ENCODE measurements around the gene DESI2. TPM values are rescaled to one million over a fixed set of nuclear protein-coding genes. Genes with fewer than 3 reads are reported as not detected.

Gene DESI2
- total and polyA plus RNA-seq, 4 experiments from 2014 or later, result 13.0 to 22.8 (median 18.9) TPM

GRCh38 chr1:244642526-244642925 lies 10.4 kb upstream of the DESI2 start:
- Mint-ChIP-seq H3K4me3 (no peak overlapping the region), H3K27me3 (peaks cover 2 to 11% of the 10 kb centered on the region in 2 donors), H3K36me3 (no peaks in the 10 kb centered on the region), H3K4me1 (no peaks in the 10 kb centered on the region), H3K9me3 (no peaks in the 10 kb centered on the region), H3K27ac (no peak overlapping the region)
- H3K4me1 ChIP-seq (ENCODE audit: insufficient read depth, low read length), result no peaks in the 10 kb centered on the region
- POLR2A ChIA-PET (ENCODE audit: partially characterized antibody), result no interaction called here
- CTCF ChIA-PET (ENCODE audit: partially characterized antibody), result no interaction called here
- no peaks in the 10 kb centered on the region for H3K36me3 ChIP-seq (ENCODE audit: insufficient read depth, low read length)
- no peaks in the 10 kb centered on the region for H3K27me3 ChIP-seq (ENCODE audit: insufficient read depth, low read length)
- H3K4me3 ChIP-seq (ENCODE audit: low read length in 2 of 2), result no peak overlapping the region
- H3K27ac ChIP-seq (ENCODE audit: low read depth, low read length), result no peak overlapping the region
- no peaks in the 10 kb centered on the region for H3K9me3 ChIP-seq (ENCODE audit: control insufficient read depth in 1 of 2, low read length in 2 of 2)
- intact Hi-C loops (cut with micrococcal nuclease), result no loop called here
- no peak for DNase-seq

DNA sequence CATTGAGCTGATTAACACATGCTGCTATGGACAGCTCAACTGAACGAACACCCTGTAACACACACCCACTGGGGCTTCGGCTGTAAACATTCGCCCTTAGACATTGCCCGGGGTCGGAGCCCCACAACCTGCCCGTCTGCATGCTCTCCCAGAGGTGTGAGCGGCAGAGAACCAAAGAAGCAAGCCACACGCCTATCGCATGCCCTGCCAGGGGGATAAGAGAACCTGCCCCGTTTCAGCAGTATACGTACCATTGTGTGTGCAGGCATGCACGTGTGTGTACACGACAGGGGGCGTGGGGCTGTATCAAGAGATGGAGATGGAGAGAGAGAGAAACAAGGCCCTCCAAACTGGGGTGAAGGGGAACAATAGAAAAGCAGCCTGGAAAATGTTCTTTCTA lies 9.9 kb upstream of the DESI2 start:
- intact Hi-C loops (cut with micrococcal nuclease), result no loop called here
- H3K27ac Mint-ChIP-seq, result no peak overlapping the region
- no peaks in the 10 kb centered on the region for H3K9me3 ChIP-seq (ENCODE audit: control insufficient read depth in 1 of 2, low read length in 2 of 2)
- no peak overlapping the region for H3K4me3 Mint-ChIP-seq
- no peaks in the 10 kb centered on the region for H3K36me3 ChIP-seq (ENCODE audit: insufficient read depth, low read length)
- CTCF ChIA-PET (ENCODE audit: partially characterized antibody), result no interaction called here
- peaks cover 2 to 11% of the 10 kb centered on the region in 2 donors for H3K27me3 Mint-ChIP-seq
- no peaks in the 10 kb centered on the region for H3K9me3 Mint-ChIP-seq
- no peak overlapping the region for H3K27ac ChIP-seq (ENCODE audit: low read depth, low read length)
- POLR2A ChIA-PET (ENCODE audit: partially characterized antibody), result interaction anchor here (1.7 kb wide), 1 partner anchor 9 kb away, joined by 4 read pairs; no protein-coding TSS in a partner anchor
- no peaks in the 10 kb centered on the region for H3K4me1 ChIP-seq (ENCODE audit: insufficient read depth, low read length)
- DNase-seq, result no peak
- no peaks in the 10 kb centered on the region for H3K27me3 ChIP-seq (ENCODE audit: insufficient read depth, low read length)
- no peaks in the 10 kb centered on the region for H3K4me1 Mint-ChIP-seq
- no peaks in the 10 kb centered on the region for H3K36me3 Mint-ChIP-seq
- H3K4me3 ChIP-seq (ENCODE audit: low read length in 2 of 2), result no peak overlapping the region

GRCh38 chr1:244645414-244645813 lies 7.5 kb upstream of the DESI2 start:
- Mint-ChIP-seq H3K4me3 (no peak overlapping the region), H3K36me3 (no peaks in the 10 kb centered on the region), H3K27ac (no peak overlapping the region), H3K4me1 (no peaks in the 10 kb centered on the region), H3K9me3 (no peaks in the 10 kb centered on the region), H3K27me3 (peaks cover 2 to 9% of the 10 kb centered on the region in 2 donors)
- ChIA-PET POLR2A (ENCODE audit: partially characterized antibody) (no interaction called here), CTCF (ENCODE audit: partially characterized antibody) (no interaction called here)
- Histone ChIP-seq H3K9me3 (ENCODE audit: control insufficient read depth in 1 of 2, low read length in 2 of 2) (no peaks in the 10 kb centered on the region), H3K27ac (ENCODE audit: low read depth, low read length) (no peak overlapping the region), H3K4me3 (ENCODE audit: low read length in 2 of 2) (no peak overlapping the region), H3K36me3 (ENCODE audit: insufficient read depth, low read length) (no peaks in the 10 kb centered on the region), H3K4me1 (ENCODE audit: insufficient read depth, low read length) (no peaks in the 10 kb centered on the region), H3K27me3 (ENCODE audit: insufficient read depth, low read length) (no peaks in the 10 kb centered on the region)
- DNase-seq, result no peak
- intact Hi-C loops (cut with micrococcal nuclease), result no loop called here

DNA sequence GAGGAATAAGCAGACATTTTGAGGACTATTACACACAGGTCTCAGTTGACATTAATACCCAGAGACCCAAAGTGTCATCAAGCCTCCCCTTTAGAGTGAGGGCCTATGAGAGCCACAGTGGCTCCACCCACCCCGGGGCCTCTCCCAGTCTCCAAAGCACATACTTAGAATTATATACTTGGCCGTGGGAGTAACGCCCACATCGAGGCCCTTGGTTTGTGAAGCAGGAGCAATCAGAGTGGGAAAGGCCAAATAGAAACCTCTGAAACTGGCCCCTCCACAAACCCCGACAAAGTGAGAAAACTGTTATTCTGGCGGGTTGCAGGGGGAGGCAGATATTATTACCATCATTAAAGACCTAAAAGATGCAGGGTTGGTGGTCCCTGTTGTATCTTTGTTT lies 7.0 kb upstream of the DESI2 start:
- intact Hi-C loops (cut with micrococcal nuclease), result no loop called here
- no peaks in the 10 kb centered on the region for H3K9me3 ChIP-seq (ENCODE audit: control insufficient read depth in 1 of 2, low read length in 2 of 2)
- H3K4me3 ChIP-seq (ENCODE audit: low read length in 2 of 2), result no peak overlapping the region
- H3K4me3 Mint-ChIP-seq, result no peak overlapping the region
- no peak for DNase-seq
- H3K36me3 ChIP-seq (ENCODE audit: insufficient read depth, low read length), result no peaks in the 10 kb centered on the region
- no peaks in the 10 kb centered on the region for H3K4me1 ChIP-seq (ENCODE audit: insufficient read depth, low read length)
- no peak overlapping the region for H3K27ac Mint-ChIP-seq
- peaks cover 2 to 7% of the 10 kb centered on the region in 2 donors for H3K27me3 Mint-ChIP-seq
- POLR2A ChIA-PET (ENCODE audit: partially characterized antibody), result no interaction called here
- H3K9me3 Mint-ChIP-seq, result no peaks in the 10 kb centered on the region
- no peaks in the 10 kb centered on the region for H3K36me3 Mint-ChIP-seq
- no peak overlapping the region for H3K27ac ChIP-seq (ENCODE audit: low read depth, low read length)
- no peaks in the 10 kb centered on the region for H3K4me1 Mint-ChIP-seq
- CTCF ChIA-PET (ENCODE audit: partially characterized antibody), result no interaction called here
- H3K27me3 ChIP-seq (ENCODE audit: insufficient read depth, low read length), result no peaks in the 10 kb centered on the region

DNA sequence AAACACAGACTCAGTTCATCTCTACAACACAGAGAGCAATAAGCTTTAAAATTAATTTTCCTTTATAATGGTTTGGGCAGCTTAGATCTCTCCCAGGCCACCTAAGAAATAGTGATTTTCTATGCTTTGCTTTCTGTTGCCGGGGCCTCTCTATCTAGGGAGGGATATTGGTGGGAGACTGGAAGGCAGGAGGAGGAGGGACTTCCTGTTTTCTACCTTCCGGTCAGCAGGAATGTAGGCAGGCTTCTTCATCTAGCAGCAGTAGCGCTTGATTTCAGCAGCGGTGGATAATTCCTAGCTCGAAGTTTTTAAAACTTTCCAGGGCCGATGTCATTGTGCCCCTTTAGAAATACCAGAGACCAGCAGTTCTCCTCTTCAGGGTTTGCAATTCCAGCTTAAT lies 5.1 kb upstream of the DESI2 start:
- no peaks in the 10 kb centered on the region for H3K9me3 Mint-ChIP-seq
- peaks cover 9 to 12% (median 10%) of the 10 kb centered on the region in 4 donors for H3K4me1 Mint-ChIP-seq
- no peaks in the 10 kb centered on the region for H3K27me3 ChIP-seq (ENCODE audit: insufficient read depth, low read length)
- H3K27ac Mint-ChIP-seq, result no peak overlapping the region
- H3K4me1 ChIP-seq (ENCODE audit: insufficient read depth, low read length), result peaks cover 10% of the 10 kb centered on the region
- ChIA-PET POLR2A (ENCODE audit: partially characterized antibody) (no interaction called here), CTCF (ENCODE audit: partially characterized antibody) (no interaction called here)
- no peak overlapping the region for H3K27ac ChIP-seq (ENCODE audit: low read depth, low read length)
- no peak overlapping the region for H3K4me3 ChIP-seq (ENCODE audit: low read length in 2 of 2)
- DNase-seq, result no peak
- H3K4me3 Mint-ChIP-seq, result no peak overlapping the region
- peaks cover 0 to 4% of the 10 kb centered on the region in 2 donors for H3K27me3 Mint-ChIP-seq
- no peaks in the 10 kb centered on the region for H3K36me3 Mint-ChIP-seq
- intact Hi-C loops (cut with micrococcal nuclease), result no loop called here
- no peaks in the 10 kb centered on the region for H3K9me3 ChIP-seq (ENCODE audit: control insufficient read depth in 1 of 2, low read length in 2 of 2)
- H3K36me3 ChIP-seq (ENCODE audit: insufficient read depth, low read length), result no peaks in the 10 kb centered on the region

GRCh38 chr1:244651956-244652622 lies 837 bp upstream of the DESI2 start:
- H3K4me3 Mint-ChIP-seq, result peak overlapping the region; percentile 80 to 91 (median 86)
- Histone ChIP-seq H3K4me1 (ENCODE audit: insufficient read depth, low read length) (peaks cover 38% of the 10 kb centered on the region), H3K27me3 (ENCODE audit: insufficient read depth, low read length) (no peaks in the 10 kb centered on the region), H3K4me3 (ENCODE audit: low read length in 2 of 2) (peak overlapping the region; percentile 54), H3K9me3 (ENCODE audit: control insufficient read depth in 1 of 2, low read length in 2 of 2) (no peaks in the 10 kb centered on the region), H3K27ac (ENCODE audit: low read depth, low read length) (peak overlapping the region; percentile 89), H3K36me3 (ENCODE audit: insufficient read depth, low read length) (no peaks in the 10 kb centered on the region)
- ChIA-PET POLR2A (ENCODE audit: partially characterized antibody) (interaction anchor here (0.7 to 3.4 kb wide), 8 partner anchors 9 to 1398 kb away, joined by 3 to 45 read pairs (median 6); partner anchors contain the start of genes CEP170, COX20, HNRNPU and SDCCAG8), CTCF (ENCODE audit: partially characterized antibody) (interaction anchor here (1.0 to 2.2 kb wide), 4 partner anchors 47 to 390 kb away, joined by 3 to 10 read pairs (median 6); no protein-coding TSS in a partner anchor)
- H3K4me1 Mint-ChIP-seq, result peaks cover 14 to 17% (median 15%) of the 10 kb centered on the region in 4 donors
- no peaks in the 10 kb centered on the region for H3K9me3 Mint-ChIP-seq
- peak overlapping the region; percentile 43 to 95 (median 93) for H3K27ac Mint-ChIP-seq
- no peaks in the 10 kb centered on the region for H3K27me3 Mint-ChIP-seq
- H3K36me3 Mint-ChIP-seq, result peaks cover under 1 to 1% of the 10 kb centered on the region in 2 donors
- intact Hi-C loops (cut with micrococcal nuclease), result loop anchor here (1.0 to 2.0 kb wide), 8 partner anchors 183 to 1397 kb away; partner anchors contain the start of genes AKT3, CEP170, COX20 and HNRNPU
- no peak for DNase-seq

GRCh38 chr1:244653439-244654107 lies 647 bp downstream of the DESI2 start:
- H3K9me3 Mint-ChIP-seq, result no peaks in the 10 kb centered on the region
- intact Hi-C loops (cut with micrococcal nuclease), result loop anchor here (1.0 to 2.0 kb wide), 5 partner anchors 50 to 803 kb away; partner anchors contain the start of gene AKT3
- Histone ChIP-seq H3K27ac (ENCODE audit: low read depth, low read length) (peak overlapping the region; percentile 89), H3K9me3 (ENCODE audit: control insufficient read depth in 1 of 2, low read length in 2 of 2) (no peaks in the 10 kb centered on the region), H3K4me1 (ENCODE audit: insufficient read depth, low read length) (peaks cover 48% of the 10 kb centered on the region), H3K27me3 (ENCODE audit: insufficient read depth, low read length) (no peaks in the 10 kb centered on the region), H3K4me3 (ENCODE audit: low read length in 2 of 2) (peak overlapping the region; percentile 61 to 73), H3K36me3 (ENCODE audit: insufficient read depth, low read length) (no peaks in the 10 kb centered on the region)
- no peaks in the 10 kb centered on the region for H3K27me3 Mint-ChIP-seq
- POLR2A ChIA-PET (ENCODE audit: partially characterized antibody), result interaction anchor here (0.5 to 3.4 kb wide), 7 partner anchors 10 to 317 kb away, joined by 3 to 45 read pairs (median 3); partner anchors contain the start of genes CATSPERE, COX20 and HNRNPU
- DNase-seq, result peak in 3 of 5 donors; percentile 9 to 18 (median 15)
- H3K27ac Mint-ChIP-seq, result no peak overlapping the region
- no peak overlapping the region for H3K4me3 Mint-ChIP-seq
- CTCF ChIA-PET (ENCODE audit: partially characterized antibody), result interaction anchor here (0.6 to 2.2 kb wide), 4 partner anchors 25 to 389 kb away, joined by 3 to 9 read pairs (median 6); no protein-coding TSS in a partner anchor
- peaks cover 16% of the 10 kb centered on the region in 2 donors for H3K36me3 Mint-ChIP-seq
- H3K4me1 Mint-ChIP-seq, result peaks cover 28 to 31% (median 29%) of the 10 kb centered on the region in 4 donors

All from CD4-positive, alpha-beta memory T cell (primary cell).